Measurements from ENCODE around the gene ACTR6.
"Not testable (repeated sequence)": the region's sequence is repeated elsewhere in the genome, so short reads cannot be mapped to it uniquely, and the experiment has no call there.

ACTR6 gene

GRCh38 chr12:100186071-100186470, 14.5 kb upstream of the ACTR6 start:
- H3K27me3 ChIP-seq (ENCODE audit: control insufficient read depth, insufficient read depth, low read length) = no peaks in the 10 kb centered on the region

GRCh38 chr12:100187068-100187467, 13.5 kb upstream of the ACTR6 start:
- Histone ChIP-seq H3K27me3 (ENCODE audit: control insufficient read depth, insufficient read depth, low read length) (no peaks in the 10 kb centered on the region), H3K36me3 (ENCODE audit: insufficient read depth, low read length) (no peaks in the 10 kb centered on the region), H3K4me1 (ENCODE audit: control insufficient read depth, insufficient read depth, low read length) (no peaks in the 10 kb centered on the region), H3K4me3 (ENCODE audit: low read length) (no peak overlapping the region), H3K9ac (ENCODE audit: low read depth, low read length) (no peak overlapping the region), H3K9me3 (replicated peaks; ENCODE audit: low read length) (no peaks in the 10 kb centered on the region), H3K4me2 (ENCODE audit: low read length) (no peak overlapping the region)

More at GRCh38 chr12:100186071-100186470, 14.5 kb upstream of the ACTR6 start:
- Histone ChIP-seq H3K9me3 (replicated peaks; ENCODE audit: low read length) (no peaks in the 10 kb centered on the region), H3K4me2 (ENCODE audit: low read length) (peak overlapping the region; percentile 53), H3K36me3 (ENCODE audit: insufficient read depth, low read length) (no peaks in the 10 kb centered on the region), H3K9ac (ENCODE audit: low read depth, low read length) (no peak overlapping the region), H3K4me3 (ENCODE audit: low read length) (no peak overlapping the region), H3K4me1 (ENCODE audit: control insufficient read depth, insufficient read depth, low read length) (no peaks in the 10 kb centered on the region)

GRCh38 chr12:100187857-100188519, 12.6 kb upstream of the ACTR6 start:
- Histone ChIP-seq H3K27me3 (ENCODE audit: control insufficient read depth, insufficient read depth, low read length) (no peaks in the 10 kb centered on the region), H3K36me3 (ENCODE audit: insufficient read depth, low read length) (no peaks in the 10 kb centered on the region), H3K4me3 (ENCODE audit: low read length) (no peak overlapping the region), H3K4me1 (ENCODE audit: control insufficient read depth, insufficient read depth, low read length) (no peaks in the 10 kb centered on the region), H3K9ac (ENCODE audit: low read depth, low read length) (no peak overlapping the region), H3K9me3 (replicated peaks; ENCODE audit: low read length) (no peaks in the 10 kb centered on the region), H3K4me2 (ENCODE audit: low read length) (no peak overlapping the region)

- not testable (repeated sequence) for H3K9me3 ChIP-seq (replicated peaks; ENCODE audit: low read length); H3K4me3 ChIP-seq (ENCODE audit: low read length); H3K36me3 ChIP-seq (ENCODE audit: insufficient read depth, low read length); H3K4me1 ChIP-seq (ENCODE audit: control insufficient read depth, insufficient read depth, low read length); H3K9ac ChIP-seq (ENCODE audit: low read depth, low read length); H3K4me2 ChIP-seq (ENCODE audit: low read length); H3K27me3 ChIP-seq (ENCODE audit: control insufficient read depth, insufficient read depth, low read length)
These were observed 11.6 kb upstream of the ACTR6 start for GRCh38 chr12:100188888-100189635.

- Histone ChIP-seq H3K4me2 (ENCODE audit: low read length) (no peak overlapping the region), H3K9me3 (replicated peaks; ENCODE audit: low read length) (no peaks in the 10 kb centered on the region), H3K4me1 (ENCODE audit: control insufficient read depth, insufficient read depth, low read length) (no peaks in the 10 kb centered on the region), H3K9ac (ENCODE audit: low read depth, low read length) (no peak overlapping the region), H3K36me3 (ENCODE audit: insufficient read depth, low read length) (no peaks in the 10 kb centered on the region), H3K27me3 (ENCODE audit: control insufficient read depth, insufficient read depth, low read length) (no peaks in the 10 kb centered on the region), H3K4me3 (ENCODE audit: low read length) (no peak overlapping the region)
These were observed 10.8 kb upstream of the ACTR6 start for GRCh38 chr12:100189636-100190394.

- H3K36me3 ChIP-seq (ENCODE audit: insufficient read depth, low read length) = no peaks in the 10 kb centered on the region
- H3K4me1 ChIP-seq (ENCODE audit: control insufficient read depth, insufficient read depth, low read length) = no peaks in the 10 kb centered on the region
- H3K27me3 ChIP-seq (ENCODE audit: control insufficient read depth, insufficient read depth, low read length) = no peaks in the 10 kb centered on the region
- no peaks in the 10 kb centered on the region for H3K9me3 ChIP-seq (replicated peaks; ENCODE audit: low read length)
- no peak overlapping the region for H3K9ac ChIP-seq (ENCODE audit: low read depth, low read length)
- no peak overlapping the region for H3K4me3 ChIP-seq (ENCODE audit: low read length)
- no peak overlapping the region for H3K4me2 ChIP-seq (ENCODE audit: low read length)
These were observed 7.5 kb upstream of the ACTR6 start for GRCh38 chr12:100193085-100193484.

GRCh38 chr12:100197486-100197885, 3.1 kb upstream of the ACTR6 start:
- H3K27me3 ChIP-seq (ENCODE audit: control insufficient read depth, insufficient read depth, low read length) = no peaks in the 10 kb centered on the region
- no peak overlapping the region for H3K4me3 ChIP-seq (ENCODE audit: low read length)
- no peak overlapping the region for H3K9ac ChIP-seq (ENCODE audit: low read depth, low read length)
- no peaks in the 10 kb centered on the region for H3K9me3 ChIP-seq (replicated peaks; ENCODE audit: low read length)
- no peaks in the 10 kb centered on the region for H3K36me3 ChIP-seq (ENCODE audit: insufficient read depth, low read length)
- H3K4me1 ChIP-seq (ENCODE audit: control insufficient read depth, insufficient read depth, low read length) = peaks cover 15% of the 10 kb centered on the region
- H3K4me2 ChIP-seq (ENCODE audit: low read length) = no peak overlapping the region

GRCh38 chr12:100199023-100199346, 1.6 kb upstream of the ACTR6 start:
- no peaks in the 10 kb centered on the region for H3K27me3 ChIP-seq (ENCODE audit: control insufficient read depth, insufficient read depth, low read length)
- peak overlapping the region; percentile 83 for H3K4me2 ChIP-seq (ENCODE audit: low read length)
- no peaks in the 10 kb centered on the region for H3K36me3 ChIP-seq (ENCODE audit: insufficient read depth, low read length)
- peaks cover 15% of the 10 kb centered on the region for H3K4me1 ChIP-seq (ENCODE audit: control insufficient read depth, insufficient read depth, low read length)
- no peak overlapping the region for H3K9ac ChIP-seq (ENCODE audit: low read depth, low read length)
- no peaks in the 10 kb centered on the region for H3K9me3 ChIP-seq (replicated peaks; ENCODE audit: low read length)
- peak overlapping the region; percentile 85 for H3K4me3 ChIP-seq (ENCODE audit: low read length)

- no peaks in the 10 kb centered on the region for H3K36me3 ChIP-seq (ENCODE audit: insufficient read depth, low read length)
- peak overlapping the region; percentile 85 for H3K4me3 ChIP-seq (ENCODE audit: low read length)
- H3K4me2 ChIP-seq (ENCODE audit: low read length) = peak overlapping the region; percentile 83
- peak overlapping the region; percentile 16 for H3K9ac ChIP-seq (ENCODE audit: low read depth, low read length)
- no peaks in the 10 kb centered on the region for H3K27me3 ChIP-seq (ENCODE audit: control insufficient read depth, insufficient read depth, low read length)
- peaks cover 15% of the 10 kb centered on the region for H3K4me1 ChIP-seq (ENCODE audit: control insufficient read depth, insufficient read depth, low read length)
- no peaks in the 10 kb centered on the region for H3K9me3 ChIP-seq (replicated peaks; ENCODE audit: low read length)
These were observed 1.1 kb upstream of the ACTR6 start for GRCh38 chr12:100199347-100200149.

GRCh38 chr12:100201604-100202423, 1.2 kb downstream of the ACTR6 start:
- Histone ChIP-seq H3K27me3 (ENCODE audit: control insufficient read depth, insufficient read depth, low read length) (no peaks in the 10 kb centered on the region), H3K9me3 (replicated peaks; ENCODE audit: low read length) (no peaks in the 10 kb centered on the region), H3K4me1 (ENCODE audit: control insufficient read depth, insufficient read depth, low read length) (peaks cover 15% of the 10 kb centered on the region), H3K4me2 (ENCODE audit: low read length) (peak overlapping the region; percentile 83), H3K36me3 (ENCODE audit: insufficient read depth, low read length) (peaks cover 2% of the 10 kb centered on the region), H3K9ac (ENCODE audit: low read depth, low read length) (peak overlapping the region; percentile 90), H3K4me3 (ENCODE audit: low read length) (peak overlapping the region; percentile 85)

Measured in skeletal muscle satellite cell (primary cell).